K562 (cell line): Measurements from ENCODE around the gene UBE2D2. TPM values are rescaled to one million over a fixed set of nuclear protein-coding genes. Genes with fewer than 3 reads are reported as not detected.

Source experiments
- CBFA2T3 ChIP-seq: fragments of 450-650 bp; IDR thresholded peaks from 2 replicates; pipeline ENCODE4 v1.6.1; 2017
- COPS2 ChIP-seq: fragments of 450-650 bp; conservative IDR thresholded peaks from 2 replicates; pipeline ENCODE4 v1.6.1; 2016; ENCODE audit warnings: mild to moderate bottlenecking, moderate library complexity
- ETV5 ChIP-seq: sonication (generic); formaldehyde crosslinking; IDR thresholded peaks from 2 replicates; pipeline ENCODE4 v1.4.0; 2020; ENCODE audit warnings: low read depth, mild to moderate bottlenecking, missing genetic modification reagents
- GABPB2 ChIP-seq: fragments of 250-450 bp; sonication (Bioruptor Pico); conservative IDR thresholded peaks from 2 replicates; pipeline ENCODE4 v1.5.1; 2021; ENCODE audit warnings: mild to moderate bottlenecking
- polyA plus RNA-seq, 8 experiments: library from polyadenylated mRNA; depleted of rRNA in 4 of 8; stranded (reverse) in 5 of 8; unstranded in 3 of 8; fragments of >200 nt; fragmentation: Nextera tagmentation in 2 of 8; fragmentation: Illumina TruSeq in 1 of 8; extraction: Ambion mirVana in 2 of 8; extraction: Trizol in 1 of 8; gene quantifications; 2 replicates each; pipeline versions ENCODE4 v1.2.1 to v1.2.3, GENCODE V29; 2011 to 2014; ENCODE audit warnings: inconsistent platforms in 1 of 8, missing spikeins in 1 of 8
- total RNA-seq, 7 experiments: library from RNA; depleted of rRNA in 6 of 7; stranded (reverse); fragments of >200 nt in 6 of 7; fragmentation: Illumina TruSeq in 2 of 7; extraction: Trizol in 2 of 7; gene quantifications; 2 replicates each; pipeline versions ENCODE4 v1.2.1 to v1.2.3, GENCODE V29; 2011 to 2021; ENCODE audit warnings: low replicate concordance in 1 of 7
- TF ChIP-seq, protein P1 (sequence below): sonication (generic); formaldehyde crosslinking; IDR thresholded peaks from 2 replicates; pipeline ENCODE4 v1.5.0; 2020; ENCODE audit warnings: missing genetic modification reagents
- TF ChIP-seq, protein P2 (sequence below): sonication (generic); formaldehyde crosslinking; IDR thresholded peaks from 2 replicates; pipeline ENCODE4 v1.8.1; 2023; ENCODE audit warnings: mild to moderate bottlenecking, missing genetic modification reagents, moderate library complexity
- TF ChIP-seq, protein P3 (sequence below), 2 experiments: fragments of 450-650 bp in 1 of 2; IDR thresholded peaks; 2 replicates each; pipeline ENCODE4 v1.6.1; 2011 to 2017; ENCODE audit warnings: low read depth in 2 of 2, antibody characterized with exemption in 1 of 2, borderline replicate concordance in 1 of 2, low read length in 1 of 2, mild to moderate bottlenecking in 1 of 2, mixed read lengths in 1 of 2; ENCODE audit not compliant: control insufficient read depth in 1 of 2
- TF ChIP-seq, protein P4 (sequence below): fragments of 450-650 bp; formaldehyde crosslinking; IDR thresholded peaks from 2 replicates; pipeline ENCODE4 v1.4.0; 2020; ENCODE audit warnings: mild to moderate bottlenecking
- TF ChIP-seq, protein P5 (sequence below), 2 experiments: fragments of 450-650 bp in 1 of 2; sonication (generic) in 1 of 2; formaldehyde crosslinking; conservative IDR thresholded peaks; 2 replicates each; pipeline versions ENCODE4 v1.4.0 to v1.8.1; 2020 to 2022; ENCODE audit warnings: mild to moderate bottlenecking in 1 of 2, missing genetic modification reagents in 1 of 2

UBE2D2 gene
- total and polyA plus RNA-seq, 9 of the 15 experiments (the other 6 are each of a cell fraction or from before 2014, with no cell fraction given) = 53.6 to 198 (median 122) TPM

DNA sequence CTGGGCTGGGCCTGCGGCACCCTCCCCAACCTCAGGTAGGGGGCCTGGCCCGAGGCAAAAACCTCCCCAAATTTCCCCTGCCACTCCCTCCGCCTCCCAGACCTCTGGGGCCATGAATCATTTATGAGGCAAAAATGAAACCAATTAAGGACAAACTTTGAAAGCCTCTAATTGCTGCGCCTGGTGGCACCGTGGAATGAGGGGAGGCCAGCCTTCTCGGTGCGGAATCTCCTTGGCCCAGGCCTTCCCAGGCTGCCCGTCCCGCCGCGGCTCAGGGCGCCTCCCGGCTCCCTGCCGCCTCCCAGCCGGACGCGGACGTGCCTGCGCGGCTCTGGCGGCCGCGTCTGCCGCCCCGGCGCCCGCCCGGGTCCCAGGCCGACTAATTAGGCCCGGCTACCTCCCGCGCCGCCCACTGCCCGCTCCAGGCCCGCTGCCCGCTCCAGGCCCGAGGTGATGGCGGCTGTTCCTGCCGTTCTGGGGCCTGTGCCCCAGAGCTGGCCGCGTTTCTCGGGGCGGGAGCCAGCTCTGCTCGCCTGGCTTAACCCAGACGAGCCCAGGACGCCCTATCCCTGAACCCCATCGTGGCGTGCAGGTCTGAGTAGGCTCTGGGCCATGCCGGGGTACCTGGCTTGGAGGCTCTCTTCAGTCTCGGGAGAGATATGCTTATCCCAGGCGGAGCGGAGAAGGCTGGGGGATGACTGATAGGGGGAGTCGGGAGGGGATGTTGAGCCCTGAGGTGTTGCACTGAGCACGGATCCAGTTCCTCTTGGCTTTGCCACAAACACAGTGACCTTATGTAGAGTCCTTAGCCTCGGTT is 107.1 kb downstream of the UBE2D2 start (continued):
- TF ChIP-seq COPS2 (no peak), ETV5 (0 out of 2 replicates have a peak, but pooled peaks have one; percentile 15), GABPB2 (CRISPR knock-in tag) (no peak), CBFA2T3 (peak; percentile 81)
- TF ChIP-seq, protein P1, sequence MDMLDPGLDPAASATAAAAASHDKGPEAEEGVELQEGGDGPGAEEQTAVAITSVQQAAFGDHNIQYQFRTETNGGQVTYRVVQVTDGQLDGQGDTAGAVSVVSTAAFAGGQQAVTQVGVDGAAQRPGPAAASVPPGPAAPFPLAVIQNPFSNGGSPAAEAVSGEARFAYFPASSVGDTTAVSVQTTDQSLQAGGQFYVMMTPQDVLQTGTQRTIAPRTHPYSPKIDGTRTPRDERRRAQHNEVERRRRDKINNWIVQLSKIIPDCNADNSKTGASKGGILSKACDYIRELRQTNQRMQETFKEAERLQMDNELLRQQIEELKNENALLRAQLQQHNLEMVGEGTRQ (CRISPR knock-in tag) = no peak
- TF ChIP-seq, protein P2, sequence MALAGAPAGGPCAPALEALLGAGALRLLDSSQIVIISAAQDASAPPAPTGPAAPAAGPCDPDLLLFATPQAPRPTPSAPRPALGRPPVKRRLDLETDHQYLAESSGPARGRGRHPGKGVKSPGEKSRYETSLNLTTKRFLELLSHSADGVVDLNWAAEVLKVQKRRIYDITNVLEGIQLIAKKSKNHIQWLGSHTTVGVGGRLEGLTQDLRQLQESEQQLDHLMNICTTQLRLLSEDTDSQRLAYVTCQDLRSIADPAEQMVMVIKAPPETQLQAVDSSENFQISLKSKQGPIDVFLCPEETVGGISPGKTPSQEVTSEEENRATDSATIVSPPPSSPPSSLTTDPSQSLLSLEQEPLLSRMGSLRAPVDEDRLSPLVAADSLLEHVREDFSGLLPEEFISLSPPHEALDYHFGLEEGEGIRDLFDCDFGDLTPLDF (CRISPR knock-in tag) = no peak
- TF ChIP-seq, protein P3, sequence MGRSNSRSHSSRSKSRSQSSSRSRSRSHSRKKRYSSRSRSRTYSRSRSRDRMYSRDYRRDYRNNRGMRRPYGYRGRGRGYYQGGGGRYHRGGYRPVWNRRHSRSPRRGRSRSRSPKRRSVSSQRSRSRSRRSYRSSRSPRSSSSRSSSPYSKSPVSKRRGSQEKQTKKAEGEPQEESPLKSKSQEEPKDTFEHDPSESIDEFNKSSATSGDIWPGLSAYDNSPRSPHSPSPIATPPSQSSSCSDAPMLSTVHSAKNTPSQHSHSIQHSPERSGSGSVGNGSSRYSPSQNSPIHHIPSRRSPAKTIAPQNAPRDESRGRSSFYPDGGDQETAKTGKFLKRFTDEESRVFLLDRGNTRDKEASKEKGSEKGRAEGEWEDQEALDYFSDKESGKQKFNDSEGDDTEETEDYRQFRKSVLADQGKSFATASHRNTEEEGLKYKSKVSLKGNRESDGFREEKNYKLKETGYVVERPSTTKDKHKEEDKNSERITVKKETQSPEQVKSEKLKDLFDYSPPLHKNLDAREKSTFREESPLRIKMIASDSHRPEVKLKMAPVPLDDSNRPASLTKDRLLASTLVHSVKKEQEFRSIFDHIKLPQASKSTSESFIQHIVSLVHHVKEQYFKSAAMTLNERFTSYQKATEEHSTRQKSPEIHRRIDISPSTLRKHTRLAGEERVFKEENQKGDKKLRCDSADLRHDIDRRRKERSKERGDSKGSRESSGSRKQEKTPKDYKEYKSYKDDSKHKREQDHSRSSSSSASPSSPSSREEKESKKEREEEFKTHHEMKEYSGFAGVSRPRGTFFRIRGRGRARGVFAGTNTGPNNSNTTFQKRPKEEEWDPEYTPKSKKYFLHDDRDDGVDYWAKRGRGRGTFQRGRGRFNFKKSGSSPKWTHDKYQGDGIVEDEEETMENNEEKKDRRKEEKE (IDR thresholded peaks at IDR 0.05; ENCODE audit: borderline replicate concordance in 1 of 2, control insufficient read depth in 1 of 2, low read depth in 2 of 2, low read length in 1 of 2) = no peak
- TF ChIP-seq, protein P4, sequence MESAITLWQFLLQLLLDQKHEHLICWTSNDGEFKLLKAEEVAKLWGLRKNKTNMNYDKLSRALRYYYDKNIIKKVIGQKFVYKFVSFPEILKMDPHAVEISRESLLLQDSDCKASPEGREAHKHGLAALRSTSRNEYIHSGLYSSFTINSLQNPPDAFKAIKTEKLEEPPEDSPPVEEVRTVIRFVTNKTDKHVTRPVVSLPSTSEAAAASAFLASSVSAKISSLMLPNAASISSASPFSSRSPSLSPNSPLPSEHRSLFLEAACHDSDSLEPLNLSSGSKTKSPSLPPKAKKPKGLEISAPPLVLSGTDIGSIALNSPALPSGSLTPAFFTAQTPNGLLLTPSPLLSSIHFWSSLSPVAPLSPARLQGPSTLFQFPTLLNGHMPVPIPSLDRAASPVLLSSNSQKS (CRISPR knock-in tag) = no peak
- TF ChIP-seq, protein P5, sequence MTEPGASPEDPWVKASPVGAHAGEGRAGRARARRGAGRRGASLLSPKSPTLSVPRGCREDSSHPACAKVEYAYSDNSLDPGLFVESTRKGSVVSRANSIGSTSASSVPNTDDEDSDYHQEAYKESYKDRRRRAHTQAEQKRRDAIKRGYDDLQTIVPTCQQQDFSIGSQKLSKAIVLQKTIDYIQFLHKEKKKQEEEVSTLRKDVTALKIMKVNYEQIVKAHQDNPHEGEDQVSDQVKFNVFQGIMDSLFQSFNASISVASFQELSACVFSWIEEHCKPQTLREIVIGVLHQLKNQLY (CRISPR knock-in tag; conservative IDR thresholded peaks at IDR 0.05) = no peak
